OCI-LY3 (cell line): ENCODE results near the gene ADGRV1.

ENCODE experiments used
- EZH2phosphoT487 ChIP-seq: fragments of 200-600 bp; shearing (Covaris generic); IDR thresholded peaks from 2 replicates; pipeline ENCODE4 v1.6.1; 2018; ENCODE audit warnings: antibody characterized with exemption, mixed run types, low read depth
- TF ChIP-seq, protein P1 (sequence below): fragments of 200-600, 300-600 bp; sonication (generic); IDR thresholded peaks from 2 replicates; pipeline ENCODE4 v1.5.1; 2014; ENCODE audit warnings: antibody characterized with exemption, low read length, low read depth

DNA sequence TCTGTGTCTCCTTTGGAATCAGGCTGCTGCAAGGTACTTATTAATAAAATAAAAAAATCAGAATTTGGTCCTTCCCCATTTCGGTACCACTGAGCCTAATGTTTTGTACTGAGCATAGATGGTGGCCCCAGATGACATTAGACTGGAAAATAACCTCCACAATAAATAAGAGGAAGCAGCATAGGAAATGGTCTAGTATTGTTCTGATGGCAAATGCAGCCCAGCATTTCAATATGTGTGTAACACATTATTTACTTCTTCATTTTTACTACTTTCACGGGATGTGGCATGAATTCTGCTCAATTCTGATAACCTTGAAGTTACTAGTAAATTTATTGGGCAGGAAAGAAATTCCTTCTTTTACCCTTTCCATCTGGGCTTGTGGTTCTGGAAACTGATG is 295.6 kb downstream of the ADGRV1 start:
- TF ChIP-seq, protein P1, sequence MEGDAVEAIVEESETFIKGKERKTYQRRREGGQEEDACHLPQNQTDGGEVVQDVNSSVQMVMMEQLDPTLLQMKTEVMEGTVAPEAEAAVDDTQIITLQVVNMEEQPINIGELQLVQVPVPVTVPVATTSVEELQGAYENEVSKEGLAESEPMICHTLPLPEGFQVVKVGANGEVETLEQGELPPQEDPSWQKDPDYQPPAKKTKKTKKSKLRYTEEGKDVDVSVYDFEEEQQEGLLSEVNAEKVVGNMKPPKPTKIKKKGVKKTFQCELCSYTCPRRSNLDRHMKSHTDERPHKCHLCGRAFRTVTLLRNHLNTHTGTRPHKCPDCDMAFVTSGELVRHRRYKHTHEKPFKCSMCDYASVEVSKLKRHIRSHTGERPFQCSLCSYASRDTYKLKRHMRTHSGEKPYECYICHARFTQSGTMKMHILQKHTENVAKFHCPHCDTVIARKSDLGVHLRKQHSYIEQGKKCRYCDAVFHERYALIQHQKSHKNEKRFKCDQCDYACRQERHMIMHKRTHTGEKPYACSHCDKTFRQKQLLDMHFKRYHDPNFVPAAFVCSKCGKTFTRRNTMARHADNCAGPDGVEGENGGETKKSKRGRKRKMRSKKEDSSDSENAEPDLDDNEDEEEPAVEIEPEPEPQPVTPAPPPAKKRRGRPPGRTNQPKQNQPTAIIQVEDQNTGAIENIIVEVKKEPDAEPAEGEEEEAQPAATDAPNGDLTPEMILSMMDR = no peak
- no peak for TF ChIP-seq EZH2phosphoT487
